Neural cell (in vitro differentiated cells): Measurements from ENCODE around the gene CCSAP. TPM values are rescaled to one million over a fixed set of nuclear protein-coding genes. Genes with fewer than 3 reads are reported as not detected.

Experiments
- H2AFZ ChIP-seq: fragments of 200-600, 300-800 bp; sonication (generic), shearing (Covaris generic); 2 replicates; pipeline ENCODE4 v1.6.0; 2014; ENCODE audit warnings: low read depth, mild to moderate bottlenecking, antibody characterized with exemption, low read length, moderate library complexity
- H3F3A ChIP-seq: fragments of 200-600 bp; shearing (Covaris generic); 2 replicates; pipeline ENCODE4 v1.6.1; 2016; ENCODE audit warnings: mild to moderate bottlenecking, moderate library complexity, mixed read lengths, antibody characterized with exemption, low read length; ENCODE audit not compliant: insufficient read depth, poor library complexity, severe bottlenecking
- H3K27ac ChIP-seq: fragments of 200-600, 300-800 bp; sonication (generic), shearing (Covaris generic); 2 replicates; pipeline ENCODE4 v1.5.1; 2014; ENCODE audit warnings: mild to moderate bottlenecking, low read length, moderate library complexity
- H3K27me3 ChIP-seq: fragments of 300-800, 200-600 bp; sonication (generic), shearing (Covaris generic); 2 replicates; pipeline ENCODE4 v1.6.0; 2014; ENCODE audit warnings: mild to moderate bottlenecking, low read depth, low read length, moderate library complexity; ENCODE audit not compliant: insufficient read depth
- H3K36me3 ChIP-seq: fragments of 300-800, 200-600 bp; sonication (generic), shearing (Covaris generic); 2 replicates; pipeline ENCODE4 v1.5.1; 2014; ENCODE audit warnings: mild to moderate bottlenecking, antibody characterized with exemption, low read length, moderate library complexity; ENCODE audit not compliant: insufficient read depth
- H3K4me2 ChIP-seq: fragments of 300-800, 200-600 bp; sonication (generic), shearing (Covaris generic); 2 replicates; pipeline ENCODE4 v1.6.0; 2014; ENCODE audit warnings: mild to moderate bottlenecking, low read length
- H3K4me3 ChIP-seq: fragments of 300-800, 200-600 bp; sonication (generic), shearing (Covaris generic); 2 replicates; pipeline ENCODE4 v1.5.1; 2014; ENCODE audit warnings: mild to moderate bottlenecking, low read length, moderate library complexity
- H3K79me2 ChIP-seq: fragments of 200-600 bp; shearing (Covaris generic); replicated peaks from 2 replicates; pipeline ENCODE4 v1.6.0; 2014; ENCODE audit warnings: mild to moderate bottlenecking, low read length, moderate library complexity; ENCODE audit not compliant: insufficient read depth
- H3K9ac ChIP-seq: fragments of 300-800, 200-600 bp; sonication (generic), shearing (Covaris generic); 2 replicates; pipeline ENCODE4 v1.6.1; 2016; ENCODE audit warnings: mild to moderate bottlenecking, low read length, mixed read lengths
- H3K9me2 ChIP-seq: fragments of 200-600 bp; shearing (Covaris generic); 2 replicates; pipeline ENCODE4 v1.6.1; 2016; ENCODE audit warnings: mild to moderate bottlenecking, low read length, mixed read lengths; ENCODE audit not compliant: insufficient read depth
- H3K9me3 ChIP-seq: fragments of 200-600, 300-800 bp; sonication (generic), shearing (Covaris generic); 2 replicates; pipeline ENCODE4 v1.6.1; 2016; ENCODE audit warnings: mild to moderate bottlenecking, mixed run types, low read length, moderate library complexity, mixed read lengths
- H4K20me1 ChIP-seq: fragments of 200-600 bp; shearing (Covaris generic); 2 replicates; pipeline ENCODE4 v1.6.1; 2016; ENCODE audit warnings: mild to moderate bottlenecking, mixed run types; ENCODE audit not compliant: insufficient read depth
- CTCF ChIP-seq: fragments of 450-650 bp; IDR thresholded peaks from 2 replicates; pipeline ENCODE4 v1.5.1; 2014; ENCODE audit warnings: antibody characterized with exemption, mild to moderate bottlenecking, moderate library complexity; ENCODE audit not compliant: poor library complexity, severe bottlenecking
- EP300 ChIP-seq: fragments of 450-650 bp; conservative IDR thresholded peaks from 2 replicates; pipeline ENCODE4 v1.6.1; 2014; ENCODE audit warnings: antibody characterized with exemption, mild to moderate bottlenecking, moderate library complexity; ENCODE audit not compliant: poor library complexity, severe bottlenecking
- EZH2 ChIP-seq: fragments of 200-600, 300-800 bp; shearing (Covaris generic), sonication (generic); IDR thresholded peaks from 2 replicates; pipeline ENCODE4 v1.6.1; 2014; ENCODE audit warnings: antibody characterized with exemption, low read length, borderline replicate concordance, mild to moderate bottlenecking; ENCODE audit not compliant: insufficient read depth, poor library complexity, severe bottlenecking
- MXI1 ChIP-seq: fragments of 450-650 bp; conservative IDR thresholded peaks from 2 replicates; pipeline ENCODE4 v1.6.1; 2014; ENCODE audit warnings: antibody characterized with exemption, mild to moderate bottlenecking; ENCODE audit not compliant: poor library complexity, severe bottlenecking
- POLR2AphosphoS5 ChIP-seq: IDR thresholded peaks from 2 replicates; pipeline ENCODE4 v1.6.1; 2012
- RAD21 ChIP-seq: fragments of 450-650 bp; conservative IDR thresholded peaks from 2 replicates; pipeline ENCODE4 v1.6.1; 2014; ENCODE audit warnings: antibody characterized with exemption, mild to moderate bottlenecking, moderate library complexity
- REST ChIP-seq: IDR thresholded peaks from 2 replicates; pipeline ENCODE4 v1.6.1; 2012; ENCODE audit warnings: borderline replicate concordance
- SMC3 ChIP-seq: fragments of 450-650 bp; conservative IDR thresholded peaks from 2 replicates; pipeline ENCODE4 v1.6.1; 2014; ENCODE audit warnings: antibody characterized with exemption, mild to moderate bottlenecking, moderate library complexity; ENCODE audit not compliant: poor library complexity
- TAF1 ChIP-seq: IDR thresholded peaks from 2 replicates; pipeline ENCODE4 v1.6.1; 2012; ENCODE audit warnings: low read depth
- polyA plus RNA-seq: library from polyadenylated mRNA; depleted of rRNA; stranded (reverse); fragments of >200 nt; gene quantifications from 2 replicates; pipeline ENCODE4 v1.2.3, GENCODE V29; 2014

Gene CCSAP
- polyA plus RNA-seq, 1 donor from 2014 or later: 66.7 TPM

- H3K4me2 ChIP-seq: no peak overlapping the region
- H3K9me2 ChIP-seq: no peaks in the 10 kb centered on the region
- H3K36me3 ChIP-seq: no peaks in the 10 kb centered on the region
- no peak overlapping the region for H3K4me3 ChIP-seq
- H3K79me2 ChIP-seq: peaks cover 52% of the 10 kb centered on the region
- H3K9ac ChIP-seq: no peak overlapping the region
- H3K27me3 ChIP-seq: no peaks in the 10 kb centered on the region
- no peaks in the 10 kb centered on the region for H4K20me1 ChIP-seq
- no peaks in the 10 kb centered on the region for H3F3A ChIP-seq
- H3K27ac ChIP-seq: no peak overlapping the region
- TF ChIP-seq REST (no peak), POLR2AphosphoS5 (no peak), EP300 (no peak), SMC3 (no peak), TAF1 (no peak), MXI1 (no peak), EZH2 (no peak), RAD21 (no peak), CTCF (no peak)
- H3K9me3 ChIP-seq: no peaks in the 10 kb centered on the region
- no peak overlapping the region for H2AFZ ChIP-seq
These were observed 62.6 kb downstream of the CCSAP start for GRCh38 chr1:229280037-229280828.

DNA sequence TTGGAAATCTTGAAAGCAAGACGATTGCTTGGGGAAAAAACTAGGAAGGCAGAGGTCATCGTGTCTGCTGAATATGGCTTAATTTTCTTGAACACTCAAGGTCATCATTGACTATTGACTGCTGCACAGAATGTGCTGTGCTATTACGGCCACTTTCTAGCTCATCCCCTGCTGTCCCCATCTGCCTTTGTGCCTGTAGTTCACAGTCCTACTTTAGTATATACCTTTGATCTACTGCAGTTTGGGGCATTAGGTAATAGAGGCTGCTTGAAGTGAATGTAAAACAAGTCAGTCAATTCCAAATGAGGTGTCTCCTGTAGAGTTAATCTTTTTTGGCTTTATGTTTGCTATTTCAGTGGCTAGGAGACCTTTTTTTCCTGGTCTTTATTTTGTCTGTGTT, 63.6 kb downstream of the CCSAP start:
- Histone ChIP-seq H3K9ac (no peak overlapping the region), H3K27me3 (no peaks in the 10 kb centered on the region), H3K36me3 (no peaks in the 10 kb centered on the region), H3F3A (no peaks in the 10 kb centered on the region), H3K9me3 (no peaks in the 10 kb centered on the region), H3K79me2 (peaks cover 55% of the 10 kb centered on the region), H4K20me1 (no peaks in the 10 kb centered on the region), H3K4me3 (no peak overlapping the region), H3K9me2 (no peaks in the 10 kb centered on the region), H3K4me2 (no peak overlapping the region), H2AFZ (no peak overlapping the region), H3K27ac (no peak overlapping the region)
- TF ChIP-seq EP300 (no peak), RAD21 (no peak), TAF1 (no peak), EZH2 (no peak), MXI1 (no peak), SMC3 (no peak), POLR2AphosphoS5 (no peak), REST (no peak), CTCF (no peak)
